Epithelial cell of prostate (primary cell): ENCODE data around the gene ATP11A.

Source experiments
- DNase-seq: peaks from one replicate; pipeline ENCODE4 v3.0.0-alpha.2; 2011; ENCODE audit warnings: low read depth, low spot score
- H3K27ac ChIP-seq: fragments of 450-650 bp; 2 replicates; pipeline ENCODE4 v1.5.1; 2017; ENCODE audit warnings: mild to moderate bottlenecking

ATP11A gene

DNA sequence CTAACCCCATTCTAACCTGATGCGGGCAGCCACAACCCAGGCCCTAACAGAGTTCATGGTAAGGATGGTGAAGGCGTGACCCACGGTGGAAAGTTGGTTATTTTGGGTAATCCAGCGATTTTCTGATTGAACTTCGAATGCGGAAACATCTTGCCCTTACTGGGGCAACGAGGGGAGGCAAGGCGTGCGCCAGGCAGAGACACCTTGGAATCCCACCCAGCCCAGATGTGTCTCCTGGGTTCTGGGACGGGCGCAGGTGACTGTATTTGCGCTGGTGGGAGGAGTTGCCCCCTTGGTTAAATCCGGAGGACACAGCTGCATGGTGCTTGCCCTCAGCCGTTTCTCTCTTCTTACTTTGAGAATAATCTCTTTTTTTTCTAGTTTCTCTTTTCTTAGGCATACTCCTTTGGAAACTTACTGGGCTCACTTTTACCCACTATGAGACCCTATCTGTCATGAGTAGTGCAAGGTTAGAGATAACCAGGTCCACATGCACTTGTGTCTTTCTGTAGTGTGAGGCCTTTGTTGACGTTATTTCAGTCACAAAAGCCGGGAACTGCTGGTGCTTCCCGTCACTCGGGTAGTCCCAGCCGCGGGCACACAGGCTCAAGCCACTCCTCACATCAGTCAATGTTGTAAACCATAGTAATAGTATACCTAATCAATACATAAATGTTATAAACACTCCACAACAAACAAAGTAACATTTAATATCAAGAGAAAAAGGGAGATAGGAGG is 81.5 kb downstream of the ATP11A start:
- no peak for DNase-seq

DNA sequence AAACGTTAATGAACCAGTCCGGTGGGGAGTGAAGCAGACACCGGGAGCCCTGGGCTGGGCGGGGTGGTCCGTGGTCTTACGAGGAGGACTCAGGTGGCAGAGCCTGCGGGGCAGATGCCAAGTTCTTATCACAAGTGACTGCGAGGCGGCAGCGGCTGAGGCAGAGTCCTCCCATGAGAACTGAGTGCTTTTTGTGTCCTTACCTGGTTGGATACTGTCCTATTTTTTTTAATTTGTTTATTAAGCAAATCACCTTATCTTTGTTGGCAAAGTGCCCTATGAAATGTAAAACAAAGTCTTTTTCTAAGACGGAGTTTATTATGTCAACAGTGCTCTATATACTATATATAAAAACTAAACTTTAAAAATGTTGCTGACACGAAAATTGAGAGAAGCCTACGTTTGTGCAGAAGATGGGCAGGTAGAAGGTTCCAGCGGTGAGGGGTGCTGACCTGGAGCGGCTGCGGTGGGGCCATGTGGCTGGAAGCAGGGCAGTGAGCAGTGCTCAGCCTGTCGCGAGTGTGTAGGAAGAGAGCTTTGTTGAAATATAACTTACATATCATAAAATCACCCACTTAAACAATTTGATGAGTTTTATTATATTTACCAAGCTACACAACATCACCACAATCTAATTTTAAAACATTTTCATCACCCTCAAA is 82.2 kb downstream of the ATP11A start:
- no peak overlapping the region for H3K27ac ChIP-seq
- no peak for DNase-seq

More for the DNA sequence above, 81.5 kb downstream of the ATP11A start:
- H3K27ac ChIP-seq = no peak overlapping the region

DNA sequence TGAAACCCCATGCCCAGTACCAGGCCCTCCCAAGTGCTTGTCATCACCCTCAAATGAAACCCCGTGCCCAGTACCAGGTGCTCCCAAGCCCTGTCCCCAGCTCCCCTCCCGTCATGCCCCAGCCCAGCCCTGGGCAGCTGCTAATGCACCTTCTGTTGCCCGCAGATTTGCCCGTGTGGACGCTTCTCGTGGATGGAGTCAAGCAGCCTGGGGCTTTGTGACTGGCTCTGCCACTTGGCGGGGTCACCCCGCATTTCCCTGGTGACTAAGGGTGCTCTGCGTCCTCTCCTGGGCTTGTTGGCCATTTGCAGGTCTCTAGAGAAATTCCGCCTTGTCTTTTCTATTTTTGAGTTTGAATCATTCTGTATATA is 82.7 kb downstream of the ATP11A start:
- DNase-seq = no peak

DNA sequence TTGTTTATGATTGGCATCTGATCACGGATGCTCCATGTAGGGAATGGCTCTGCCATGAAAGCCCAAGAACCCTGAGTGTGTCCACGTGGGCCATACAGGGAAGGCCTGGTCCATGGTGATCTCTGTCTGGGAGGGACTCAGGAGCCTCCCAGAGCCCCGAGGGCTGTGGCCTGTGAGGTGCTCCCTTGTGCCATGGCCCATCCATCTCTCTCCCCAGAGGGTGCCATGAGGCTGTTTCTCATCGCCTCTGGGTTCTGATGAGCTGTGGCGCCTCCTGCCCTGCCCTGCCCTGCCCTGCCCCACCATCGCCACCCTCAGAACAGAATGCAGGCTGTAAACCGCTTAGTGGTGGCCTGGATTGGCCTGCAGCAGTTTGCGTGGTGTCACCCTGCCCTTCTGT is 83.1 kb downstream of the ATP11A start:
- DNase-seq = no peak
- H3K27ac ChIP-seq = no peak overlapping the region

More for the DNA sequence above, 82.7 kb downstream of the ATP11A start:
- H3K27ac ChIP-seq = no peak overlapping the region

DNA sequence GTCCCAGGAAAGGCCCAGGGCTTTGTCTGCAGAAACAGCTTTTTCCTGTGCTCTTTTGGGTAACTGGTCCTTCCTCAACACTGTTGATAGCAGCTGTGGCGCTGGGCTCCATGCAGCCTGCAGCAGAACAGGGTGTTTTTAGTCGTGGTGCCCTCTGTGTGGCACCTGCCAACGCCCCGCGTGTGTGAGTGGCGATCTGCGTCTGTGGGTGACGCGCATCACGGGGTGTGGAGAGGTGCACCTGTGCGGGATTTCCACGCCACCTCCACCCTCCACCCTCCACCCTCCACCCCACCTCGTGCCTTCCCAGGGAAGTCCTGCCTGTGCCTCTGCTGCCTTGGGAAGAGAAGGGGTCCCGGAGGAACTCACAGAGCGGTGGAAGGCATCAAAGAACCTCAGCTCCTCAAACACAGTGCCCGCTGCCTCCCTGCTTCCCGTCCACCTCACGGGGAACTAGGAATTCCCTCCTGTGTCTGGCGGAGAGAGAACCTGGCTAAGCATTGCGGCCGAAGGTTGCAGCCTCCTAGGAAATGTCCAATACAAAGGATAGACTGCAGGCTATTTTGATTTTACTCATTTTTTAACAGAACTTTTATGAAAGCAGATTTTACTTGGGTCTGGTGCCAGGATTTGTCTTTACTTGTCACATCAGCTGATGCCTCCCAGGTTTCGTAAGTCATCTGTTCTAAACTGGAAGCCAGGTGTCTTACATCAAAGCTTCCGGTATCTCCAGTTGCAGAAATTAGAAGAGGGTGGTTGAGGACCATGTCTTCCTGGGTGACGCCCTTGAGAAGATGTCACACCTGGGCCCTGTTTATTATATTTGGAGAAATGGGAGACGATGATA is 84.0 kb downstream of the ATP11A start:
- H3K27ac ChIP-seq = no peak overlapping the region
- DNase-seq = no peak

DNA sequence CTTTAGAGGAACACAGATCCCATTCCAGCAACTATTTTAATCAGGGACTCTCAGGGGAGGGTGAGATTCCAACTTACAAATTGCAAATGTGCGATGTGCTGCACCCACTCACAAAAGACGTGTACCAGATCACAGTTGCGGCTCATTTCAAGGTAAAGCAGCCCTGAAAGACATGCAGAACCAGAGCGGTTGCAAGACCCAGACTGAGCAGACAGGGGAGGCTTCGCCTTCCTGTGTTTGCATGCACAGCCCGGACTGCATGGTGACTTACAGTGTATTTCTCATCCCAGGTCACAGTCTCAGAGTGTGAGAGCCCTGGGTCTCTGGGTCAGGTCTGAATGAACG is 84.6 kb downstream of the ATP11A start:
- no peak for DNase-seq
- no peak overlapping the region for H3K27ac ChIP-seq

DNA sequence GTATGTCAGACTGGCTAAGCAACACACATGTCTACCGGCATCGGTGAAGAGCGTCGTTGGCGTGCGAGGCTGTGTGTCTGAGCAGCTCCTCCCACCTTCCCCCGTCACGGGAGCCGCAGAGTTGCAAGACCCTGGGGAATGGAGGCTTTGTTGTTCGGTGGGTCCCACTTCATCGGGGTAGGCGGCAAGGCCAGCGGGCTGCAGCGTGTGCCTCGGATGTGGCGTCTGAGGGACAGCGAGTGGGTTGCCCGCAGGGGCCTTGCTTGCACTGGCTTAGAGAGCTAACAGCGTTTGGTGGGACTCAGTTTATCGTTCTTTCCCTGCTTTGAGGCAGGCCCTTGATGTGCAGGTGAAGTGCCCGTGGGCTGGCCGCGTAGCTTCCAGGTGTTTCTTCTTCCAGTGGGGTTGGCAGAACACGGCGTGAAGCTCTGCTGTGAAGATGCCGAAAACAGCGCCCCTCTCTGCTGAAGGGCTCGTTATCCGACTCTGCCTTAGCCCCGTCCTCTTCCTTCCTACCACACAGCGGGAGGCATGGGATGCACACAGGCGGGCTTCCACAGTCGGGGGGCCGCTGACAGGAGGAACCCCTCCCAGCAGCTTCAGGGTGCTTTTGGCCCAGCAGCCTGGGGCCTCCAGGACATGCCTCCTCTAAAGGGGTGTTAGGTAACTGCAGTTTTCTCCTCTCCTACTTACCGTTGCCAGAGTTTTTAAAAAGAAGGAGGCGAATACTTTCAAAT is 85.2 kb downstream of the ATP11A start:
- H3K27ac ChIP-seq = no peak overlapping the region
- no peak for DNase-seq

DNA sequence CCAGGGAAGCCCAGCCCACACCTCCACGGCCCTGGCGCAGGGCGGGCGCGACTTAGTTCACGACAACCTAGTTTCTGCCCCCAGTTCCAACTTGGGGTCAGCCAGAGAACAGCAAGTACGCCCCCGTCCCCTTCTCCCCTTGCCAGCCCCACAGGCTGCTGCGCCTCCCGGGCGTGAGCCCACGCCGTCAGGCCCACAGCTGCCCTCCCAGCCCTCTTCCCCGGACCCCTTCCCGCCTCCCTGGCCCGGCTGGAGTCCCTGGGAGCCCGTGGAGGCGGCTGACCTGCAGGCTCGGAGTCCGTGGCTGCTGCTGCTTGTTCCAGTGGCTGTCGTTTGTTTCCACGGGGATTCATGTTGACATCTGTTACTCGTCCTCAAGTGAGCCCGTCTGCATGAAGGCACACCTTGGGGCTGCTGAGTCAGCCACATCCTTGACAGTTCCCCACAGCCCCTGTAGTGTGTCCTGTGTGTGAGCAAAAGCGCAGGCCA is 86.0 kb downstream of the ATP11A start:
- no peak overlapping the region for H3K27ac ChIP-seq
- no peak for DNase-seq

DNA sequence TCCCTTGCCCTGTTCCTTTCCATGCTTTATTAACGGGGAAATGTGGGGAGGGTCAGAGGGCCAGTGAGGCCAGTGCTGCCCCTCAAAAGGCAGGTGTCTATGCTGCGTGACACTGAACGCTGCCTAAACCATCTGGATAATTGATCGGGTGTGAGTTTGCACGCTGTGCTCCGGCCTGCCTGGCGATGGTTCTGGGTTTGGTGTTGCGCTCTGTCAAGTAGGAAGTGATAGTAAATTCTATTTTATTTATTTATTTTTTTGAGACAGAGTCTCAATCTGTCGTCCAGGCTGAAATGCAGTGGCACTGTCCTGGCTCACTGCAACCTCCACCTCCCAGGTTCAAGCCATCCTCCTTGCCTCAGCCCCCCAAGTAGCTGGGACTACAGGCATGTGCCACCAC is 86.5 kb downstream of the ATP11A start:
- H3K27ac ChIP-seq = no peak overlapping the region
- no peak for DNase-seq

DNA sequence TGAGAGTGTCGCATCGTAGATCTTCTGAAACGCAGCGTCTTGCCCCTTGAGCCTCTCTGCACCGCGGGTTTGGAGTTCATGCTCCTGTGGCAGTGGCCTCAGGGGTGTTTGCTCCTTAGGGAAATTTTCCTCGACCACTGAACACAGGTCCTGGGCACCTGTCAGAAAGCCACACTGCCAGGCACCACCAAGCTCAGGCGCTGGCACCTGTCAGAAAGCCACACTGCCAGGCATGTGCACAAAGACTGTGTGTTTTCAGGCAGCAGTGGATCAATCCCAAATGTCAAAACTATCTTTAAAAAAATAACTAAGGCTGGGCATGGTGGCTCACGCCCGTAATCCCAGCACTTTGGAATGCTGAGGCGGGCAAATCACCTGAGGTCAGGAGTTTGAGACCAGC is 87.1 kb downstream of the ATP11A start:
- H3K27ac ChIP-seq = no peak overlapping the region
- no peak for DNase-seq

DNA sequence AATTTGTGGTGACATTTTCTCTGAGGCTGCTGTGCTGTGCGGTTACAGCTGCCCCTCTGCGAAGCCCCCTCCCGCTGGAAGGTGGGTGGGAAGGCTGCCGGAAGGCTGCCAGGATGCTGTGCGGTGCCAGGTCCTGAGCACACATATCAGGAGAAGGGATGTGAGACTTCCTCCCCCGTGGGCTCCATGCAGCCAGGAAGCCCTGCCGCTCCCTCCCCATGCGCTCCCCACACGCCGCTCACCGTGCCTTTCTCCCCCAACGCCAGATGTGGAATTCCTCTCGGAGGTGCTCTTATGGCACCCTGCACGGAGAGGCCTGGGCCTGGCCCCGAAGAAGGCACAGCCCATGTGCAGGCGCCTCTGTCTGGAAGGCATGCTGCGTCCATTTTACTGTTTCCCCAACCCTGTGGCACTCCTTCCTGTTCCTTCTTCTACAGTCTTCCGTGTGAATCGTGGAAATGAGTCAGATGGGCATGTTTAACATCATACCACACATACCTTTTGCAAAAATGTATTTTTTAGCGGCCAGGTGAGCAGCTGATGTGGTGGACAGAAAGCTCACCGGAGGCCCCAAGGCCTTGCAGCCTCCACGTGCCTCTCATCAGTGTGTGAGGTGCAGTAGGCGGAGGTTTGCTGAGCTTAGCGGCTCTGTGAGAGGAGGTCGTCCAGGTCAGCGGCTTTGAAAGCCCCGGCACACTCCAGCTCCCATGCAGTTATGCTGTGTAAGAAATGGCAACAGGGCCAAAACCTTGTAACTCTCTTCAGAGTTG is 88.0 kb downstream of the ATP11A start:
- no peak for DNase-seq
- no peak overlapping the region for H3K27ac ChIP-seq

DNA sequence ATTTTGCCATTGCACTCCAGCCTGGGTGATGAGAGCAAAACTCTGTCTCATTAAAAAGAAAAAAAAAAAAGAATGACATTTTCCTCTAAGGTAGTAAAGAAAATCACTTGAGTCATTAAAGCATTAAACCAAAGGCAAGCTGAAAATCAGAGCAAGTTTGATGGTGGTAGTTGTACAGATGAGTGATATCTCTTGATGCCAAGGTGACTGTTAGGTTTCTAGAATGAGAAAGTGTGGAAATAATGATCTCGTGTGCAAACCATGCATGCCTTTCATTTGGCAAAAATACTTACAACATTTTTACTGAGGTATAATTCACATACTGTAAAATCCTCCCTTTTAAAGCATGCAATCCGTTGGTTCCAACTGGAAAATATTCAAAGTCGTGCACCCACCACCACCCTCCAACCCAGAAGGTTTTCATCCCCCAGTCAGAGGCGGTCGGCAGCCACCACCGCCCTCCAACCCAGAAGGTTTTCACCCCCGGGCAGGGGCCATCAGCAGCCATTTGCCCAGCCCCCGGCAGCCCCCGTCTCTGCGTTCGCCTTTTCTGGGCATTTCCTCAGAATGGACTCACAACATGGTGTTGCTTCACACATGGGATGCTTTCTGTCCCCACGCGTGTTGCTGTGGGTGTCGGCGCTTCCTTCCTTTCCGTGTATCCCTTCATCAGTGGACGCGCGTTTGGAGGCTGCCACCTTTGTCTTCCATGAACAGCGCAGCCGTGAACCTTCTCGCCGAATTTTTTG is 90.2 kb downstream of the ATP11A start:
- no peak for DNase-seq
- H3K27ac ChIP-seq = no peak overlapping the region

DNA sequence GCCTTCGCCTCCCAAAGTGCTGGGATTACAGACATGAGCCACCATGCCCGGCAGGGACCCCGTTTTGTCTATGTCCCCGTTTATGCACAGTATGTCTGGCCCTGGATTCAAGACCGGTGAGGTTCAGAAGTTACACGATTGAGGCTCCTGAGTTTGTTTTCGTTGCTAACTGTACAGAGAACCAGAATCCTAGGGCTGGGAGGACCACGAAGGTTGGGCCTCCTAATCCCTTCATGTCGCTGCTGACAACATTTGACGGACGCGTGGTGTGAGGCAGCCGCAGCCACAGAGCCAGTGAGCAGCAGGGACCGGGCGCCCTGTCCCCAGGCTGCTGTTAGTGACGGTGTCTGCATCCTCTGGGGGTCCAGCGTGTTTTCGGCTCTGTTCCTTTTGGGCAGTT is 91.4 kb downstream of the ATP11A start:
- H3K27ac ChIP-seq = no peak overlapping the region
- DNase-seq = no peak

DNA sequence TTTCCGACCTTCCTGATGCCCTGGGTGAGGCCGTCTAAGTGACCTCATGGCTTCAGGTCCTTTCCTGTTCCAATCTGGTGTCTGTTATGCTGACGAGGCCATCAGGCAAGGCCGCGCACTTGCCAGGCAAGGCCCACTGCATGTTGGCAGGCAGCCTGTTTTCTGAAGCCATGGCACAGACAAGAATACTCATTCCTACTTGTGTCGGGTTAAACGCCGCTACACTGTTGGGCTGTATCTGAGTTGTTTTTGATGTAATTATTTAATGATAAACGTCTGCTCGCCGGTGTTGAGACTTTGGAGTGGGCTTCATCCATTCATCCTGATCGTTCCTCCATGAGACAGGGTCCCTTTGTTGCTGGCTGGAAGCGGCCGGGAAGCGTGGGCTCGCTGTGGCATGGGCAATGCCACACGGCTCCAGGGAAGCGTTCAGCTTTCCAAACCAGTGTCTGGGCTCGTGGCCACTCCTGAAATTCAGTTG is 92.1 kb downstream of the ATP11A start:
- DNase-seq = no peak
- no peak overlapping the region for H3K27ac ChIP-seq

DNA sequence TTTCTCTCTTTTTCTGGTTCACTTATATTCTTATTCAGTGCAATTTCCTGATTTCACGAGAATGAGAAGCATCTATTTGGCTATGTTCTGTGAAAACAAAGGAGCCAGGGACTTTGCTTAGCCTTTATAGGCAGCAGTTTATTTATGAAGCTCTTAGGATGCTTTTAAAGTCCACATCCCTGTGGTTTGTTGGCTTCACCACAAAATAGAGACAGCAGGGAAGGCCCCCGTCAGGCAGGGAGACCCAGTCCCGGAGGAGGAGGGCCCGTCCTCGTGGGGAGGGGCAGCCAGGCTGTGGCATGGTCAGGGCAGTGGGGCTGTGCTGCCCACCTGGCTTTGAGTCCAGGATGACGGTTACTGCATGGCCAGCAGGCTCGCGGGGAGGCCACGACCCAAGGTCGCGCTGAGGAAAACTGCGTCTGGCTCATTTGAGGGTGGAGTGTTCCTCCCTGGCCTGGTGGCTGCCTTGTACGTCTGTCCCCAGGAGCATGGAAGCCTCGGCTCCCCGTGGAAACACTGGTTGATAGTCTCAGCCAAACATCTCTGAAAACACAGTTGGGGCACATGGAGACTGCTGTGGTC is 92.7 kb downstream of the ATP11A start:
- no peak for DNase-seq
- H3K27ac ChIP-seq = no peak overlapping the region

DNA sequence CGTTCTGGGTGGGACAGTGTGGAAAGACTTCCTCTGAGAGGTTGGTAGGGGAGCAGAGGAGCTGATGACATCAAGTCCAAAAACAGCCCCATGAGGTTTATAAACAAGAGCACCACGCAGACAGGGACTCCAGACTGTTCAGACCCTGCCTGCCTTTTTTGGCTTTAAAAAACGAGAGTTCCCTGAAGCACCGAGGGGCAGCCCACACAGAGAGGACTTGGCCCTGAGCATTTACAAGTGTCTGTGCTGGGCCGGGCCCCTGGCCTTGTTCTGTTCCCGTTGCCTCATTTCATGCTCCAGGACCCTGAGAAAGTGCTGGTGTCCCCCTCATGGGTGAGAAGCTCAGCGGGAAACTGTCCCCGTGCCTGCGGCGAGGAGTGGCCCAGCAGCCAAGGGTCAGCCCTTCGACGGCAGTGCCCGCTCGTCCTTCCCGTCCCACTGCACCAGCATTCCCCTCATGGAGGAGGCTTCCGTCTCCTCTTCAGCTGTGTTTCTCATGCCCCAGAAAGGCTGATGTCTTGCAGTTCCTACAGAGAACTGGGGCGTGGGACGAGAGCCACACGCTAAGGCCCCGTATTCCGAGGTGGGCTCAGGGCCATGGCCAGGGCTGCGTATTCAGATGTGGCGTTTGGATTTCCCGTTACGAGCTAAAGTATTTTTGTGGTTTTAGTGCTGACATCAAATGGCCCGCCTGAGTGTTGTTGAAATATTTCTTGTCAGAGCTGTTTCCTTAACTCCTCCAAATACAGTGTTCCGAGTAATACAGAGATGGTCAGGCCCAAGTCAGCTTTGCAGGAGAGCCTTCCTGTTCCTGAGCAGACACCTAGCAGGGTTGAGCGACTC is 93.5 kb downstream of the ATP11A start:
- H3K27ac ChIP-seq = no peak overlapping the region
- DNase-seq = no peak

DNA sequence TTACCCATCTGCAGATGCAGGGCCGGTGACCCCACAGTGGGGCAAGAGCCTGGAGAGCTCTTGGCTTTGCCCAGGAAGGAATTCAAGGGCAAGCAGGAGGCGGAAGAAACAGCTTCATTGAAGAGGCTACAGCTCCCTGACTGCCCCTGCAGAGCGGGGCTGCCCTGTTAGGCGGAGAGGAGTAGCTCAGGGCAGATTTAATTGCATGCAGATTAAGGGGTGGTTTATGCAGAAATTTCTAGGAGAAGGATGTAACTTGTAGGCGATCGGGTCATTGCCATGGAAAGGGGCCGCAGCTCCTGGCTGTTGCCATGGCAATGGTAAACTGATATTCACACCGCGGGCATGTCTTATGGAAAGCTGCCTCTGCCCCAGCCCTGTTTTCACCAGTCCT is 94.1 kb downstream of the ATP11A start:
- DNase-seq = no peak

More for the DNA sequence above, 94.1 kb downstream of the ATP11A start:
- H3K27ac ChIP-seq = no peak overlapping the region
